Hepatocyte (in vitro differentiated cells): ENCODE measurements around the gene GOLGA6L10. TPM values are rescaled to one million over a fixed set of nuclear protein-coding genes. Genes with fewer than 3 reads are reported as not detected.
"Not testable (repeated sequence)": the region's sequence is repeated elsewhere in the genome, so short reads cannot be mapped to it uniquely, and the experiment has no call there.

ENCODE experiments used
- DNase-seq: peaks from one replicate; pipeline ENCODE4 v3.0.0-alpha.2; 2016; ENCODE audit warnings: low spot score
- H2AFZ ChIP-seq: fragments of 200-600 bp; sonication (generic); 2 replicates; pipeline ENCODE4 v1.6.0; 2016; ENCODE audit warnings: antibody characterized with exemption, mild to moderate bottlenecking
- H3K27ac ChIP-seq: fragments of 200-600 bp; sonication (generic); 2 replicates; pipeline ENCODE4 v1.5.1; 2016; ENCODE audit warnings: mild to moderate bottlenecking
- H3K27me3 ChIP-seq: fragments of 200-600 bp; sonication (generic); 2 replicates; pipeline ENCODE4 v1.6.1; 2016
- H3K36me3 ChIP-seq: fragments of 200-600 bp; sonication (generic); replicated peaks from 2 replicates; pipeline ENCODE4 v1.5.1; 2016; ENCODE audit warnings: low read depth; ENCODE audit not compliant: insufficient read depth
- H3K4me1 ChIP-seq: fragments of 200-600 bp; sonication (generic); 2 replicates; pipeline ENCODE4 v1.5.1; 2016; ENCODE audit warnings: mild to moderate bottlenecking, moderate library complexity; ENCODE audit not compliant: insufficient read depth
- H3K4me2 ChIP-seq: fragments of 200-600 bp; sonication (generic); 2 replicates; pipeline ENCODE4 v1.6.0; 2016
- H3K4me3 ChIP-seq: fragments of 200-600 bp; sonication (generic); 2 replicates; pipeline ENCODE4 v1.5.1; 2016; ENCODE audit warnings: mild to moderate bottlenecking
- H3K79me2 ChIP-seq: fragments of 200-600 bp; sonication (generic); 2 replicates; pipeline ENCODE4 v1.6.0; 2017; ENCODE audit warnings: mild to moderate bottlenecking
- H3K9me2 ChIP-seq: fragments of 200-600 bp; sonication (generic); replicated peaks from 2 replicates; pipeline ENCODE4 v1.6.0; 2017; ENCODE audit warnings: mild to moderate bottlenecking; ENCODE audit not compliant: insufficient read depth
- H3K9me3 ChIP-seq: fragments of 200-600 bp; sonication (generic); 2 replicates; pipeline ENCODE4 v1.5.1; 2016; ENCODE audit warnings: low read depth, mild to moderate bottlenecking
- H4K20me1 ChIP-seq: fragments of 200-600 bp; sonication (generic); 2 replicates; pipeline ENCODE4 v1.6.0; 2016; ENCODE audit warnings: mild to moderate bottlenecking; ENCODE audit not compliant: insufficient read depth, poor library complexity, severe bottlenecking
- EZH2 ChIP-seq: fragments of 200-600 bp; sonication (generic); IDR thresholded peaks from 2 replicates; pipeline ENCODE4 v1.6.1; 2016; ENCODE audit warnings: antibody characterized with exemption, mild to moderate bottlenecking, borderline replicate concordance
- EZH2phosphoT487 ChIP-seq: fragments of 200-600 bp; sonication (generic); IDR thresholded peaks from one replicate; pipeline ENCODE4 v1.6.1; 2018; ENCODE audit warnings: antibody characterized with exemption, mild to moderate bottlenecking, low read depth, moderate library complexity; ENCODE audit not compliant: unreplicated experiment, severe bottlenecking
- WGBS: methylation state at CpG from one replicate; pipeline ENCODE4 v1.1.6; 2016; ENCODE audit warnings: low lambda C conversion rate; ENCODE audit errors: missing lambda C conversion rate; 5-methylcytosine and 5-hydroxymethylcytosine counted together
- polyA plus RNA-seq: library from polyadenylated mRNA; unstranded; fragments of >200 nt; fragmentation: Nextera tagmentation; extraction: Ambion mirVana; gene quantifications from 2 replicates; pipeline ENCODE4 v1.2.1, GENCODE V29; 2016
- total RNA-seq: library from RNA; depleted of rRNA; stranded (reverse); fragments of >200 nt; gene quantifications from 2 replicates; pipeline ENCODE4 v1.2.3, GENCODE V29; 2014
- TF ChIP-seq, protein P1 (sequence below): fragments of 200-600 bp; sonication (generic); IDR thresholded peaks from 2 replicates; pipeline ENCODE4 v1.5.1; 2016; ENCODE audit warnings: antibody characterized with exemption, mild to moderate bottlenecking; ENCODE audit not compliant: poor library complexity

Gene GOLGA6L10
- total and polyA plus RNA-seq, 2 experiments from 2014 or later = 0.65 to 1.3 TPM

GRCh38 chr15:82303956-82304777, 45.1 kb downstream of the GOLGA6L10 start:
- H3K27me3 ChIP-seq = no peaks in the 10 kb centered on the region
- no peak for TF ChIP-seq EZH2
- TF ChIP-seq EZH2phosphoT487 = no peak
- no peaks in the 10 kb centered on the region for H3K4me1 ChIP-seq
- H3K4me3 ChIP-seq = no peak overlapping the region
- H3K9me3 ChIP-seq = no peaks in the 10 kb centered on the region
- no peak overlapping the region for H3K27ac ChIP-seq
- H4K20me1 ChIP-seq = no peaks in the 10 kb centered on the region
- no peaks in the 10 kb centered on the region for H3K9me2 ChIP-seq
- H2AFZ ChIP-seq = no peak overlapping the region
- 83% methylated on average over 12 of the region's 12 CpGs for WGBS
- no peak for DNase-seq
- H3K4me2 ChIP-seq = no peak overlapping the region
- H3K36me3 ChIP-seq = no peaks in the 10 kb centered on the region
- H3K79me2 ChIP-seq = no peaks in the 10 kb centered on the region

GRCh38 chr15:82301296-82302016, 47.8 kb downstream of the GOLGA6L10 start:
- Histone ChIP-seq H4K20me1 (no peaks in the 10 kb centered on the region), H3K4me2 (no peak overlapping the region), H3K4me3 (no peak overlapping the region), H3K27me3 (no peaks in the 10 kb centered on the region), H3K79me2 (no peaks in the 10 kb centered on the region), H3K27ac (no peak overlapping the region), H3K9me3 (no peaks in the 10 kb centered on the region), H3K9me2 (no peaks in the 10 kb centered on the region), H3K4me1 (no peaks in the 10 kb centered on the region), H3K36me3 (no peaks in the 10 kb centered on the region), H2AFZ (no peak overlapping the region)
- 82% methylated on average over 3 of the region's 3 CpGs for WGBS
- no peak for DNase-seq
- no peak for TF ChIP-seq EZH2phosphoT487
- TF ChIP-seq, protein P1, sequence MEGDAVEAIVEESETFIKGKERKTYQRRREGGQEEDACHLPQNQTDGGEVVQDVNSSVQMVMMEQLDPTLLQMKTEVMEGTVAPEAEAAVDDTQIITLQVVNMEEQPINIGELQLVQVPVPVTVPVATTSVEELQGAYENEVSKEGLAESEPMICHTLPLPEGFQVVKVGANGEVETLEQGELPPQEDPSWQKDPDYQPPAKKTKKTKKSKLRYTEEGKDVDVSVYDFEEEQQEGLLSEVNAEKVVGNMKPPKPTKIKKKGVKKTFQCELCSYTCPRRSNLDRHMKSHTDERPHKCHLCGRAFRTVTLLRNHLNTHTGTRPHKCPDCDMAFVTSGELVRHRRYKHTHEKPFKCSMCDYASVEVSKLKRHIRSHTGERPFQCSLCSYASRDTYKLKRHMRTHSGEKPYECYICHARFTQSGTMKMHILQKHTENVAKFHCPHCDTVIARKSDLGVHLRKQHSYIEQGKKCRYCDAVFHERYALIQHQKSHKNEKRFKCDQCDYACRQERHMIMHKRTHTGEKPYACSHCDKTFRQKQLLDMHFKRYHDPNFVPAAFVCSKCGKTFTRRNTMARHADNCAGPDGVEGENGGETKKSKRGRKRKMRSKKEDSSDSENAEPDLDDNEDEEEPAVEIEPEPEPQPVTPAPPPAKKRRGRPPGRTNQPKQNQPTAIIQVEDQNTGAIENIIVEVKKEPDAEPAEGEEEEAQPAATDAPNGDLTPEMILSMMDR = no peak
- no peak for TF ChIP-seq EZH2

DNA sequence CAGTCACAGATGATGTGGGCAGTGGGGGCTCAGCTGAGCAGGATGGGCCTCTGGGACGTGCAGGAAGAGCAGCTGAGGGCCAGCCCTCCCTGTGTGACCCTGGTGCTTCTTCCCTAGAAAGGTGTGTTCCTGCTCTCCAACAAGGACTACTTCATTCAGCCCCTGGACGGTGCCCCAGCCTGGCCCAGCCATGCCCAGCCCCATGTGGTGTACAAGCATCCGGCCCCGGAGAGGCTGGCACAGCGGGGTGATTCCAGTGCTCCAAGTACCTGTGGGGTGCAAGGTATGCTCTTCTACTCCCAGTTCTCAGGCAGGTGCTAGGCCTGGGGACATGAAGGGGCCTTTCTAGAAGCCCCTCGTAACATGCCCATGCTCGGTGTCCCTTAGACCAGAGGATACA, 48.4 kb downstream of the GOLGA6L10 start:
- DNase-seq = no peak
- Histone ChIP-seq H2AFZ (no peak overlapping the region), H3K4me3 (no peak overlapping the region), H3K9me2 (no peaks in the 10 kb centered on the region), H4K20me1 (no peaks in the 10 kb centered on the region), H3K27me3 (no peaks in the 10 kb centered on the region), H3K79me2 (no peaks in the 10 kb centered on the region), H3K4me2 (no peak overlapping the region), H3K36me3 (no peaks in the 10 kb centered on the region), H3K4me1 (no peaks in the 10 kb centered on the region), H3K9me3 (no peaks in the 10 kb centered on the region), H3K27ac (no peak overlapping the region)
- no peak for TF ChIP-seq EZH2
- TF ChIP-seq, protein P1 = no peak
- TF ChIP-seq EZH2phosphoT487 = no peak
- WGBS = 92% methylated on average over 7 of the region's 7 CpGs

GRCh38 chr15:82300326-82300725, 48.9 kb downstream of the GOLGA6L10 start:
- not testable (repeated sequence) for H3K79me2 ChIP-seq, H3K36me3 ChIP-seq, H3K9me3 ChIP-seq, H3K9me2 ChIP-seq, H4K20me1 ChIP-seq, H3K27ac ChIP-seq, H3K4me2 ChIP-seq, H3K4me3 ChIP-seq, H3K4me1 ChIP-seq, DNase-seq, H3K27me3 ChIP-seq, H2AFZ ChIP-seq
- 72% methylated on average over 6 of the region's 6 CpGs for WGBS

DNA sequence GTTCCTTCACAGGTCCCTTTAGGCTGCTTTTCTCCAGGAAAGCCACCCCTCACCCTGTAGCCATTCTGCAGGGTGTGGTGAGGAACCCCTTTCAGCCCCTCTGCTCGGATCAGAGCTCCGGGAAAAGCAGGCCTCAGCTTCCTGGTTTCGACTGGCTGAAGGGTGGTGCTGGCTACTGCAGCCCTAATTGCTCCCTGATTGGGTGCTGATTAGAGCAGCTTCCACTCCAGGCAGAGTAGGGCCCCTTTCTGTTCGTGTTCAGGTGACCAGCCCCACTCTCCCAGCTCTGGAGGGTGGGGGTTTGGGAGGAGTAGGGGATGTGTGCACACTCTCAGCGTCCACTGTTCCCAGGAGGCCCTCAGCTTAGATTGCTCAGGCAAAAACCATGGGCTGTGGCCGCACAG, 49.8 kb downstream of the GOLGA6L10 start:
- Histone ChIP-seq H3K27ac (peak overlapping the region; percentile 57), H2AFZ (peak overlapping the region; percentile 66)
- not testable (repeated sequence) for H3K4me2 ChIP-seq, H4K20me1 ChIP-seq, H3K9me3 ChIP-seq, H3K4me3 ChIP-seq, H3K27me3 ChIP-seq, H3K9me2 ChIP-seq, H3K4me1 ChIP-seq, DNase-seq, H3K79me2 ChIP-seq, H3K36me3 ChIP-seq
- WGBS = 51% methylated on average over 3 of the region's 6 CpGs
